Right lobe of liver (tissue), 4 donors: ENCODE data around the gene GAPDH.

Experiments
- POLR2A ChIP-seq: fragments of 450-650 bp; IDR thresholded peaks from one replicate; pipeline ENCODE4 v1.6.1; 2017; ENCODE audit warnings: antibody characterized with exemption, mild to moderate bottlenecking
- TF ChIP-seq, protein P1 (sequence below), 4 donors: fragments of 200-600 bp in 3 of 4; fragments of 450-650 bp in 1 of 4; IDR thresholded peaks; one replicate each; pipeline versions ENCODE4 v1.5.1 to v1.8.0; 2016 to 2022; ENCODE audit warnings: antibody characterized with exemption in 4 of 4, mild to moderate bottlenecking in 2 of 4
- donor health status: DM: no; HTN: no; CAD: no.
- donor health status: DM: no; HTN: no; CAD: no.
- donor health status: DM: no; HTN: yes; CAD: no.

- TF ChIP-seq, protein P1, sequence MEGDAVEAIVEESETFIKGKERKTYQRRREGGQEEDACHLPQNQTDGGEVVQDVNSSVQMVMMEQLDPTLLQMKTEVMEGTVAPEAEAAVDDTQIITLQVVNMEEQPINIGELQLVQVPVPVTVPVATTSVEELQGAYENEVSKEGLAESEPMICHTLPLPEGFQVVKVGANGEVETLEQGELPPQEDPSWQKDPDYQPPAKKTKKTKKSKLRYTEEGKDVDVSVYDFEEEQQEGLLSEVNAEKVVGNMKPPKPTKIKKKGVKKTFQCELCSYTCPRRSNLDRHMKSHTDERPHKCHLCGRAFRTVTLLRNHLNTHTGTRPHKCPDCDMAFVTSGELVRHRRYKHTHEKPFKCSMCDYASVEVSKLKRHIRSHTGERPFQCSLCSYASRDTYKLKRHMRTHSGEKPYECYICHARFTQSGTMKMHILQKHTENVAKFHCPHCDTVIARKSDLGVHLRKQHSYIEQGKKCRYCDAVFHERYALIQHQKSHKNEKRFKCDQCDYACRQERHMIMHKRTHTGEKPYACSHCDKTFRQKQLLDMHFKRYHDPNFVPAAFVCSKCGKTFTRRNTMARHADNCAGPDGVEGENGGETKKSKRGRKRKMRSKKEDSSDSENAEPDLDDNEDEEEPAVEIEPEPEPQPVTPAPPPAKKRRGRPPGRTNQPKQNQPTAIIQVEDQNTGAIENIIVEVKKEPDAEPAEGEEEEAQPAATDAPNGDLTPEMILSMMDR (IDR thresholded peaks at IDR 0.05) = no peak
- TF ChIP-seq POLR2A = no peak
Measured at GRCh38 chr12:6534945-6535696, 804 bp downstream of the GAPDH start.
